Measurements from ENCODE around the gene AVPR2.

- TF ChIP-seq, protein P1, sequence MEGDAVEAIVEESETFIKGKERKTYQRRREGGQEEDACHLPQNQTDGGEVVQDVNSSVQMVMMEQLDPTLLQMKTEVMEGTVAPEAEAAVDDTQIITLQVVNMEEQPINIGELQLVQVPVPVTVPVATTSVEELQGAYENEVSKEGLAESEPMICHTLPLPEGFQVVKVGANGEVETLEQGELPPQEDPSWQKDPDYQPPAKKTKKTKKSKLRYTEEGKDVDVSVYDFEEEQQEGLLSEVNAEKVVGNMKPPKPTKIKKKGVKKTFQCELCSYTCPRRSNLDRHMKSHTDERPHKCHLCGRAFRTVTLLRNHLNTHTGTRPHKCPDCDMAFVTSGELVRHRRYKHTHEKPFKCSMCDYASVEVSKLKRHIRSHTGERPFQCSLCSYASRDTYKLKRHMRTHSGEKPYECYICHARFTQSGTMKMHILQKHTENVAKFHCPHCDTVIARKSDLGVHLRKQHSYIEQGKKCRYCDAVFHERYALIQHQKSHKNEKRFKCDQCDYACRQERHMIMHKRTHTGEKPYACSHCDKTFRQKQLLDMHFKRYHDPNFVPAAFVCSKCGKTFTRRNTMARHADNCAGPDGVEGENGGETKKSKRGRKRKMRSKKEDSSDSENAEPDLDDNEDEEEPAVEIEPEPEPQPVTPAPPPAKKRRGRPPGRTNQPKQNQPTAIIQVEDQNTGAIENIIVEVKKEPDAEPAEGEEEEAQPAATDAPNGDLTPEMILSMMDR (IDR thresholded peaks at IDR 0.05; ENCODE audit: low read depth, low read length): no peak
- no peak for TF ChIP-seq EZH2phosphoT487 (IDR thresholded peaks at IDR 0.05; ENCODE audit: low read depth)
Measured at GRCh38 chrX:153861151-153861550, 43.3 kb upstream of the AVPR2 start.
